Measurements from ENCODE around the gene MACROD2. TPM values are rescaled to one million over a fixed set of nuclear protein-coding genes. Genes with fewer than 3 reads are reported as not detected.

The MACROD2 gene
- total and polyA plus RNA-seq, 7 donors = 0.20 to 4.8 (median 0.87) TPM

GRCh38 chr20:14879020-14879697 lies 883.8 kb downstream of the MACROD2 start:
- intact Hi-C loops (cut with DNase I) = loop anchor here in 1 of 2 donors (10.0 kb wide), 1 partner anchor 544 kb away; the partner anchor contains the start of gene FLRT3
- TF ChIP-seq CTCF (IDR thresholded peaks at IDR 0.05) = no peak
- no peak overlapping the region for H3K4me3 ChIP-seq
- no peak overlapping the region for H3K27ac ChIP-seq
- DNase-seq = no peak
- no peaks in the 10 kb centered on the region for H3K27me3 ChIP-seq (ENCODE audit: insufficient read depth in 3 of 3, low read length in 2 of 3)
- peak in 3 of 4 donors; percentile 60 to 73 (median 72) for ATAC-seq
- H3K9me3 ChIP-seq = no peaks in the 10 kb centered on the region
- no peaks in the 10 kb centered on the region for H3K36me3 ChIP-seq (ENCODE audit: insufficient read depth in 1 of 2, low read depth in 1 of 2)
- H3K4me1 ChIP-seq = no peaks in the 10 kb centered on the region
- 89 to 97% (median 92%) methylated on average over 2 of the region's 2 CpGs for WGBS, 3 donors

GRCh38 chr20:14879839-14880238 lies 884.5 kb downstream of the MACROD2 start:
- H3K4me1 ChIP-seq = no peaks in the 10 kb centered on the region
- no peaks in the 10 kb centered on the region for H3K36me3 ChIP-seq (ENCODE audit: insufficient read depth in 1 of 2, low read depth in 1 of 2)
- H3K9me3 ChIP-seq = no peaks in the 10 kb centered on the region
- WGBS, 3 donors = 64 to 71% (median 67%) methylated on average over 5 of the region's 5 CpGs
- ATAC-seq = no peak
- no peak for DNase-seq
- no peaks in the 10 kb centered on the region for H3K27me3 ChIP-seq (ENCODE audit: insufficient read depth in 3 of 3, low read length in 2 of 3)
- no peak overlapping the region for H3K27ac ChIP-seq
- intact Hi-C loops (cut with DNase I) = loop anchor here in 1 of 2 donors (10.0 kb wide), 1 partner anchor 545 kb away; the partner anchor contains the start of gene FLRT3
- no peak overlapping the region for H3K4me3 ChIP-seq
- no peak for TF ChIP-seq CTCF (IDR thresholded peaks at IDR 0.05)

- no peak for ATAC-seq
- TF ChIP-seq CTCF (IDR thresholded peaks at IDR 0.05) = no peak
- H3K9me3 ChIP-seq = no peaks in the 10 kb centered on the region
- H3K4me3 ChIP-seq = no peak overlapping the region
- 89 to 100% (median 95%) methylated on average over 2 of the region's 2 CpGs for WGBS, 3 donors
- no peaks in the 10 kb centered on the region for H3K36me3 ChIP-seq (ENCODE audit: insufficient read depth in 1 of 2, low read depth in 1 of 2)
- no peak overlapping the region for H3K27ac ChIP-seq
- H3K27me3 ChIP-seq (ENCODE audit: insufficient read depth in 3 of 3, low read length in 2 of 3) = no peaks in the 10 kb centered on the region
- H3K4me1 ChIP-seq = no peaks in the 10 kb centered on the region
- intact Hi-C loops (cut with DNase I) = no loop called here
- no peak for DNase-seq
Measured at GRCh38 chr20:14881518-14881917, 886.2 kb downstream of the MACROD2 start.

GRCh38 chr20:14882157-14882556 lies 886.8 kb downstream of the MACROD2 start:
- no peak for ATAC-seq

More at GRCh38 chr20:14882157-14882556, 886.8 kb downstream of the MACROD2 start:
- Histone ChIP-seq H3K4me1 (no peaks in the 10 kb centered on the region), H3K36me3 (ENCODE audit: insufficient read depth in 1 of 2, low read depth in 1 of 2) (no peaks in the 10 kb centered on the region), H3K4me3 (no peak overlapping the region), H3K9me3 (no peaks in the 10 kb centered on the region), H3K27ac (no peak overlapping the region), H3K27me3 (ENCODE audit: insufficient read depth in 3 of 3, low read length in 2 of 3) (no peaks in the 10 kb centered on the region)
- no peak for DNase-seq
- no peak for TF ChIP-seq CTCF (IDR thresholded peaks at IDR 0.05)
- intact Hi-C loops (cut with DNase I) = no loop called here
- WGBS, 3 donors = 66 to 93% (median 93%) methylated on average over 2 of the region's 2 CpGs

Measured in psoas muscle (tissue), 8 donors.